NB4 (cell line): Measurements from ENCODE around the gene P4HTM.

Experiments
- POLR2A ChIP-seq: IDR thresholded peaks from 2 replicates; pipeline ENCODE4 v1.6.1; 2011; ENCODE audit warnings: mild to moderate bottlenecking; ENCODE audit not compliant: insufficient read length; ENCODE audit errors: extremely low read depth
- TF ChIP-seq, protein P1 (sequence below): IDR thresholded peaks from one replicate; pipeline ENCODE4 v1.5.1; 2012; ENCODE audit warnings: low read depth, low read length

DNA sequence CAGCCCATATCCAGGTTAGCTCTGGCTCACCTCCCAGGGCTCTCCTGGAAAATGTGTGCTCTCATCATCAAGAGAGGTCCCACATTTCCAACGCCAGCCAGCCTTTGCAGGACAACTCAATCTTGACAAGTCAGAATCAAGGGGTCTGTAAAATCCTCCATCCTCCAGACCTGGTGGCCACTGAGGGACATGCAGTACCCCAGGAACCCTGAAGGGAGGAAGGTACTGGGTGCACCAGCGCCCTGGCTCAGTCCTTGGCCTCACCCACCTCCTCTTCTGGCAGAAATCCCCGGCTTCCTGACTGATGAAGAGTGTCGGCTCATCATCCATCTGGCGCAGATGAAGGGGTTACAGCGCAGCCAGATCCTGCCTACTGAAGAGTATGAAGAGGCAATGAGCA is 11.1 kb downstream of the P4HTM start:
- TF ChIP-seq, protein P1, sequence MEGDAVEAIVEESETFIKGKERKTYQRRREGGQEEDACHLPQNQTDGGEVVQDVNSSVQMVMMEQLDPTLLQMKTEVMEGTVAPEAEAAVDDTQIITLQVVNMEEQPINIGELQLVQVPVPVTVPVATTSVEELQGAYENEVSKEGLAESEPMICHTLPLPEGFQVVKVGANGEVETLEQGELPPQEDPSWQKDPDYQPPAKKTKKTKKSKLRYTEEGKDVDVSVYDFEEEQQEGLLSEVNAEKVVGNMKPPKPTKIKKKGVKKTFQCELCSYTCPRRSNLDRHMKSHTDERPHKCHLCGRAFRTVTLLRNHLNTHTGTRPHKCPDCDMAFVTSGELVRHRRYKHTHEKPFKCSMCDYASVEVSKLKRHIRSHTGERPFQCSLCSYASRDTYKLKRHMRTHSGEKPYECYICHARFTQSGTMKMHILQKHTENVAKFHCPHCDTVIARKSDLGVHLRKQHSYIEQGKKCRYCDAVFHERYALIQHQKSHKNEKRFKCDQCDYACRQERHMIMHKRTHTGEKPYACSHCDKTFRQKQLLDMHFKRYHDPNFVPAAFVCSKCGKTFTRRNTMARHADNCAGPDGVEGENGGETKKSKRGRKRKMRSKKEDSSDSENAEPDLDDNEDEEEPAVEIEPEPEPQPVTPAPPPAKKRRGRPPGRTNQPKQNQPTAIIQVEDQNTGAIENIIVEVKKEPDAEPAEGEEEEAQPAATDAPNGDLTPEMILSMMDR, result no peak
- no peak for TF ChIP-seq POLR2A
